Measurements from ENCODE around the gene ARX. TPM values are rescaled to one million over a fixed set of nuclear protein-coding genes. Genes with fewer than 3 reads are reported as not detected.

The ARX gene
- total RNA-seq, 1 donor from 2014 or later, result not detected

DNA sequence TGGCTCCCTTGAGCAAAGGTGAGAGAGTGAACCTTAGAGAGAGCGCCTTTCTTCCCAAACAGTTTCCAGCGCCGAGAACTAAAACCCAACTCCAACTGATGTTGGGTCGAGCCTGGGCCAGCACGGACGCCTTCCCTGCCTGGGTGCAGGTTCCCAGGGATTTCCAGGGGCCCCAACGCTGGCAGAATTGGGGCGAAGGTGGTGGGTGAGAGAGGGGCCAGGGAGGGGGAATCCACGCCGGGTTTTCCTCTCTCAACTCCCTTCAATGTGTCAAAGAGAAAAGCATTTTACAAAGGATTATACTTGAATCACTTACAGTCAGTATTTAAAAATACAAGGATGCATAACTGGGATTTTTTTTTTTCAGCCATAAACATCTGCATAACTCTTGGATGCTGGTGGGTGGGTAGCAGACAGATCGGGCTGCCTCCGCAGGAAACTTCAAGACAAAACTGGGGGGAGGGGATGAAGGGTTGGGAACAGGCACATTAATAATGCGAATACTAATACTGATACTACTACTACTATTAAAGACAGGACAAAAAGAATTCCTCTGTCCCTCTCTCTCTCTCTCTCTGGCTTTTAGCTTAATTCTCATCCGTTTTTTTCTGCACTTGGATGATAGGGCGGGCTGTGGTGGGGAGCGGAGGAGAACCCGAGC, 1.3 kb upstream of the ARX start:
- no peak for DNase-seq (ENCODE audit: low spot score)

- DNase-seq (ENCODE audit: low spot score), result no peak
Observed at GRCh38 chrX:25016361-25016671, 551 bp upstream of the ARX start.

GRCh38 chrX:25014366-25014838, 1.4 kb downstream of the ARX start:
- no peak for DNase-seq (ENCODE audit: low spot score)

DNA sequence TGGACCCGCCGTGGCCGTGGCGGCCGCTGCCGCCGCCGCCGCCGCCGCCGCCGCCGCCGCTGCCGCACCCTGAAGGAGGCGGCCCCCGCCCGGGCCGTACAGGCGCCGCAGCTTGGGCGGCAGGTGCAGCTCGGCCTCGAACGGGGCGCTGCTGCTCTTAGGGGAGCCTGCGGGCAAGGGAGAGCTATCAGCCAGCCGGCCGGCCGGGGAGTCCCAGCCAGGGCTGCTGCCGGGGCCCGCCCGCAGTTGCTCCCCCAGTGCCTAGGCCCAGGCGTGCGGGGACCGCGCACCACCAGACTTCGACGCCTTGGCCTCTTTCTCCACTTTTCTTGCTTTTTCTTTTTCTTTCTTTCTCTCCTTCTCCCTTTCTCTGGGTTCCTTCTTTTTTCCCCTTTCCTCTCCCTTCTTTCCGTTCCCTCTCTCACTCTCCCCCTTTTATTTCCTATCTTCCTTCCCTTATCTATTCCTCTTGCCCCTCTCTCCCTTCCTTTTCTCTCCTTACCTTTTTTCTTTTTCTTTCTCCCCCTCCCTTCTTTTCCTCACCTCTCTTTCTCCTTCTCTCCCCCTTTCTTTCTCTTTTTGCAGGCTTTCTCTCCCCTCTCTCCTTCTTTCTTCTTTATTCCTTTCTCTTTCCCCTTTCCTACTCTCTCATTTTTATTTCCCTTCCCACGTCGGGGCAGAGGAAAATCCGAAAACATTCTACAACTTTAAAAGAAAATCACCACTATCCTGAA, 2.0 kb downstream of the ARX start:
- DNase-seq (ENCODE audit: low spot score), result no peak

- DNase-seq (ENCODE audit: low spot score), result no peak
Observed at GRCh38 chrX:25012793-25013631, 2.8 kb downstream of the ARX start.

- DNase-seq (ENCODE audit: low spot score), result no peak
Observed at GRCh38 chrX:25012433-25012735, 3.4 kb downstream of the ARX start.

DNA sequence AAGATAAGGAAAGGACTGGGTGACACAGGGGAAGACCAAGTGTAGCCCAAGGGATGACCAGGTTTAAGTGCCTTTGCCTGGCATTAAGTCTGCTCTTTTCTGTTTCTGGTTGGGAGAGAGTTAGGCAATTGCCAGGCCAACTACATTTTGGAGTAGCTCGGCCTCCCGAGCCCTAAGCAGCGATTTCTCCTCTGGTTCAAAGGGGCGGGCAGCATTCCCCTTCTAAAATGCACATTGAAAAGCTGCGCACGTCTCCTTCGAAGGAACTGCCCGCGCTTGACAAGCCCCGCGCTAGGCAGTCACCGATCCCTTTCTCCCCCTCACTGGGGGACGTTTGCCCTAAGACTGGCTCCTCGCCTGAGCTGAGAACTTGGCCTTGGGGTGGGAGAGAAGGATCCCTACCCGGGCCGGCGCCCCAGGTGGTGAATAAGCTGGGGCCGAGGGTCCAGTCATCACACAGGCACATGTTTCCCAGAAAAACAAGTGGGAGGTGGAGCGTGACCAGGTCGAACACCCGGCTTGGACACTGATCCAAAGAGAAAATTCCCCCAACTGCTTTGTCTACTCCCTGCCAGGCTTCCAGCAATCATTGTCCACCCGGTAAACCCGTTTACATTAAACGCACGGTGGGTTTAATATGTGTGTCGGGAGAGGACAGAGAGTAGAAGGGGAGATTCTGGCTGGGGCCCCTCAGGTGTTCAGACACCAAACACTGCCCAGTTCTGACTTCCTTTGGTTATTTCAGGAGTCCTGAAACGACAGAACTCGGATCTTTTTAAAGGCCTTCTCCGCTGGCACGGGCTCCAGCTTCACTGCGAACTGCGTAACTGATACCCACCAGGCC, 4.0 kb downstream of the ARX start:
- DNase-seq (ENCODE audit: low spot score), result no peak

DNA sequence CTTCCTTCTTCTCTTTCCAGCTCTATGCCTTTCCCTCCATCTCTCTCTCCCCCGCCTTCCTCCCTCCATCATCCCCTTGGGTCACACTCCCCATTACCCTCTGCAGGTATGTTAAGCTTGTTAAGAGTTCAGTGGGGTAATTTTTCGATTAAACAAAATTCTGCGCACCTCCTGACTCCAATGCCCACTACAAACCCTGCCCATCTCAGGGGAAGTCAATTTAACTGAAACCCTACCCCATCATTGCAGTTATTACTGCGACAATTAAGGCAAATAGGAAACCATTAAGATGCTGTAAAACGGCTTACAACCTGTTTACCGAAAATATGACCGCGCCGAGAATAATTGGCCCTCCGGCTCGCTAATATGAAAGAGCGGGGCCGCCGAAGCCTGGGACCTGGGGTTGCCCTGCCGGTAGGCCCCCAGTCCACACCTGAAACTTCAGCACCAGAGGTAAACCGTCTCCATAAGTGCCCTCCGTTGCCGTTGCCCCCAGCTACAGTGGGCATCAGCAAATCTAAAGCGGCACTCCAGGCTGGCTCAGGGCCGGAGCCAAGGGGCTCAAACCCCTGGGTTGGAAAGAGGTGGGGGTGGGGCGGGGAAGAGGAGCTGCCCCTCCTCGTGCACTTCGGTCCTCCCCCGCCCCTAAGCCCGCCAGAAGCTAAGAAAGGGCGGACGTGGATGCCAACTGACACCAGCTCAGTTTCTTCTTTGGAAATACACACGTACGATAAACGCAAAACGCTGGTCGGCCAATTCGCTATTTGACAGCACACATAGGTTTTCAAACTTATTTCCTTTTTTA, 4.8 kb downstream of the ARX start:
- DNase-seq (ENCODE audit: low spot score), result no peak

DNA sequence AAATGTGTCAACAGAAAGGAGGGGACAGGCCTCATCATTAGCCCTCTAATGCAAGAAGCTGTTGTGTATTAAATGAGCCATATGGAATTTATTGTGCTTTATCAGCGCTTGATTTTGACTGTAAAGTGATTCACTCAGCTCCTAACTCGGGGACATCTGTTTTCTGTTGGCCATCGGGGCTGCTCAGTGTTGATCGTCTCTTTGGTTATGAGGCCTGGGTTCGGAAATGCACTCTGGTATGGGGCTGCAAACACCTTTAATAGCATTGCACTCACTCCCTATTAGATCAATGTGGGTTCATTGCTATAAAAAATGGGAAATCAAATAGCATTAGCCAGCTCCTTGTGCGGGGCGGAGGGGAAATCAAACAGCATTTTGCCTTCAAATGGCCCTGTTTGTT, 6.4 kb downstream of the ARX start:
- no peak for DNase-seq (ENCODE audit: low spot score)

GRCh38 chrX:25007059-25008053, 8.4 kb downstream of the ARX start:
- no peak for DNase-seq (ENCODE audit: low spot score)

DNA sequence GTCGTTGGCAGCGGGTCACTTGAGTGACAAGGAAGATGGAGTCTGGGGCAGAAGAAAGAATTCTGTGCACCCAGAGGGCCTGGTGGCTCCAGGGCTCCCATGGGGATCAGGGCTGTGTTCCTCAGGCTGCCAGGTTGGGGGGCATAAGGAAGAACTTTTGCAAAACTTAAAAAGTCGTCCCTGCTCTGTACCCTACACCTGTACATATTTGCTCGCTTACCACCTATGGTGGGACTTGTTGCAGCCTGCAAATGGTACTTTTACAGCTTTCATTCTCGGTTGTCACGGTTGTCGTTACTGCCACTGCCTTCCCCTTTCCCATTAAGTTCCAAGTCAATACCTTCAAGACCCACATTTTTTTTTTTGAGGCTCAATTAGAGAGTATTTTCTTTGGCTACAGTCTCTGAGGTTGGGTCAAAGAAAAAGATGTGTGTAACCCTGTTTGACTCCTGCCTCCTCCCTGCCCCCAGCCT, 9.1 kb downstream of the ARX start:
- DNase-seq (ENCODE audit: low spot score), result no peak

DNA sequence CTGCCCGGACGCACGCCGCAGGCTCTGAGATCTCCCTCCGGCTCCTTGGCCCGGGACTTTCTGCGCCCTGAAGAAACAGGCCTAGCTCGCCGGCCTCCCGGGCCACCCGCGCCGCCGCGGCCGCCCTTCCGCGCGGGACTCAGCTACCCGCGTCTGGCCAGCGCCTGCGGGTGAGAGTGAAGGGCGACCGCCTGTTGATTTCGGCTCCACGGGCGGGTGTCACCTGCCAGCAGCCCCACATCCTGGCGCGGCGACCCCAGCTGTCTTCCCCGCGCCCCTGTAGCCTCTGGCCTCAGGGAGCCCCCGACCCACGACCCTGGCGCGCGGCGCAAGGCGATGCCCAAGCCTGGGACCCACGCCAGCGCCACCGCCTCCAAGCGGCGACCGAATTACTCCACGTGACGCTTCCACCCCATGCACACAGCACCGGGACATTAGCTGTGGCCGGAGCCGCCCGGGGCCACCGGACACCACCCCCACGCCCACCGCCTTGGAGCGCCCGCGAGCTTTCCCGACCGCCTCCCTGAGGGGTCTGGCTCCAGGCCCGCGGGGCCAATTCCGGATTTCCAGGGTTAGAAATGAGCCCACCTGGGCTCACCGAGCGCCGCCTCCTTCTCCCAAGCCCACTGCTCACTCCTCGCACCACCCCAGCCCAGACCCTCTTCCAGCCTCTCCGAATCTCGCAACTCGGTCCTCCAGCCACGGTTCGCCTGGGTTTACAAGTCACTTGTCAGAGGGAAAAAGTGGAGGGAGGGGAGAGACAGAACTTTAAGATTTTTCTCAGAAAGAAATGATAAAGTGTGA, 10.2 kb downstream of the ARX start:
- no peak for DNase-seq (ENCODE audit: low spot score)

DNA sequence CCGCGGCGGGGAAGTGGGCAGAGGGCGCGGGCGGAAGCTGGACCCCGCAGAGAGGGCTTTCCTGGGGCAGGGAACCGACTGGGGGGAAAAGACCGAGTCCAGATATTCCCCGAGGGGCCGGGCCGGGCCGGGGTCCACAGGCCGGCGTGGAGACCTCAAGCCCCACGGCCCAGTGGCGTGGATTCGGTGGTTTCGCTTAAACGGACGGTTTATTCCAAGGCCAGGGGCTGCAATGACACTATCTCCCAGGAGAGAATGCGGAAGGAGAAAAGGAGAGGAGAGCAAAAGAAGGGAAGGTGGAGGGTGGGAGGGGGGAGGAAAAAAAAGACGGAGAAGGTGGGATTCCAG, 10.8 kb downstream of the ARX start:
- DNase-seq (ENCODE audit: low spot score), result no peak

DNA sequence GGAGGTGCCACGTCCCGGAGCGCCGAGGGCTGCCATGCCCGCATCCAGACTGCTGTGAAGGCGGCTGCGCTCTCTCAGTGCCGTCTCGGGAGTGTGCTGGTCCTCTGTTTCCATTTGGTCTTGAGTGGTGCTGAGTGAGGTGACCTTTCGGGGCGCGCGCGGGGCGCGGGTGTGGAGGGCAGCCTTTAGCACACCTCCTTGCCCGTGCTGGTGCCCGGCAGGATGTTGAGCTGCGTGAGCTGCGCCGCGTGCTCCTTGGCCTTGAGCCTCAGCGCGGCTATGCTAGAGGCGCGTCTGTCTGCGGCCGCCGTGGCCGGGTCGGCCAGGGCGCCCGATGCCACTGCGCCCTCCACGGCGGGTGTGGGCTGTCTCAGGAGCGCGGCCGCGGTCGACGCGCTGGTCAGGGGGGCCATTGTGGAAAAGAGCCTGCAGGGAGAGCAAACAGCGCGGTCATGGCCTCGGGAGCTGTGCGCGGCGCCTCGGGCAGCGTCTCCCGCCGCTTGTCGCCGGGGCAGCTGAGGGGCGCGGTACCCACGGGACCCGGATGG, 11.2 kb downstream of the ARX start:
- DNase-seq (ENCODE audit: low spot score), result no peak

DNA sequence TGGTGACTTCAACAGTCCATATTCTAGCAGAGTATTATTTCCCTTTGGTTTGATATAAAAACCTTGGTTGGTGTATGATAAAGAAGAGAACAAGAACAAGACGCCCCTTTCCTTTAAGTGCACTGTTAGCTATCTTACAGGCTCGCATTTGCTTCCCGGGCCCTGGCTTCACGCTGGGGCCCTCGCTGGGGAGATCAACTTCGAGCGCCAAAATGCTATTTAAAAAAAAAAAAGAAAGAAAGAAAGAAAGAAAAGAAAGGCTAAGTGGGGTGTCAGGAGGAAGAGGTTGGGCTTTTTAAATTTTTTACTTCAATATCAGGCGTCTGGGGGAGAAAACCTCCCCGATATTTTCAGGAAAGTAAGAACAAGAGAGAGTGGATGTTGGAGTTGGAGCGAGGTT, 11.7 kb downstream of the ARX start:
- DNase-seq (ENCODE audit: low spot score), result no peak

DNA sequence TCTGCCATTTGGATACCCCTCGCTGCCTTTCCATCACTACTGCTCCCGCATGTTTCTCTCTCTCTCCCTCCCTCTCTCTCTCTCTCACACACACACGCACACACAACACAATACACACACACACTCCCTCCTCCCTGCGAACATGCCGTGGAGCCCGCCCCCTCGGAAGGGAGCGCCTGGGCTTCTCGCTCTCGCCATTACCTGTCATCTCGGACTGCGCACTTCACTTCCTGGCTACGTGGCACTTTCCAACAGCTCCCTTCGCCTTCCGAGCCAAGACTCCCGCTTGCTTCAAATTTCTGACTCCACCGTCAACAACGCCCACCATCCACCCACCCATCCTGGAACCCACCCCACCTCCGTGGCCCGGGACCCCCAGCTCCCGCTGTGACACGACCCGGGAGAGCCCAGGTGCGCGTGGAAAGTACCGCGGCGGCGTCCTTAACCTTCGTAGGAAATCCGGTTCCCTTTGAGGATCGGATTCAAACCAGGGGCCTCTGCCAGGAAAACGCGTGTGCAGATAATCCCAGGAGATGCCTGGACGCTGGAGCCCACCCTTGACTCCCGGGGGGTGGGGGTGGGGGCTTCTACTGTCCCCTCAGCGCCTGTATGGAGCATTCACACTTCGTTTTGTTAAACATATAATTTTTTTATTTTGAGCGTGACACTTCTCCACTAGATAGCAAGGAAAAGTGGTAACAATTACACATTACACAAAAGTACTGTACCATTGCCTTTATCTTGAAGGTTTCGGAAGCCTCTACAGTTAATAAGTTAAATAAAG, 12.5 kb downstream of the ARX start:
- no peak for DNase-seq (ENCODE audit: low spot score)

- no peak for DNase-seq (ENCODE audit: low spot score)
Observed at GRCh38 chrX:25002661-25003020, 13.1 kb downstream of the ARX start.
